ENCODE data around the gene HOXD9.

- no peak for TF ChIP-seq CTCF (IDR thresholded peaks at IDR 0.05; ENCODE audit: extremely low read depth in 1 of 2, insufficient read depth in 1 of 2, low read depth in 1 of 2, low read length in 2 of 2)
- TF ChIP-seq POLR2A (IDR thresholded peaks at IDR 0.05; ENCODE audit: low read depth, low read length) = no peak
Measured at GRCh38 chr2:176091329-176092258, 30.9 kb upstream of the HOXD9 start.

Data from endothelial cell of umbilical vein (primary cell).